H1 (cell line): ENCODE data around the gene PEX16. TPM values are rescaled to one million over a fixed set of nuclear protein-coding genes. Genes with fewer than 3 reads are reported as not detected.

Source experiments
- CTCF ChIA-PET: fragments of 300-600 bp; sonication (Branson Sonifier 250); formaldehyde crosslinking; loops from one replicate; lab custom pipeline; 2021; ENCODE audit not compliant: partially characterized antibody; lab: Charles Lee
- POLR2A ChIA-PET: fragments of 300-600 bp; sonication (Branson Sonifier 250); formaldehyde crosslinking; loops from one replicate; lab custom pipeline; 2021; ENCODE audit warnings: inconsistent platforms; ENCODE audit not compliant: partially characterized antibody; lab: Charles Lee
- DNase-seq, 2 experiments: peaks; one replicate each; pipeline versions ENCODE4 v3.0.0 to v3.0.0-alpha.2; 2010 to 2022; ENCODE audit warnings: low spot score in 2 of 2, low read depth in 1 of 2, mixed read lengths in 1 of 2
- FAIRE-seq: peaks from 2 replicates; lab custom pipeline; 2011; peaks lifted over from hg19 to GRCh38; lab: Jason Lieb, UNC
- H2AFZ ChIP-seq: 2 replicates; pipeline ENCODE4 v1.8.1; 2012; ENCODE audit warnings: low read length, inconsistent platforms
- H2AK5ac ChIP-seq: 2 replicates; pipeline ENCODE4 v1.6.1; 2013; ENCODE audit warnings: low read depth, low read length
- H2BK120ac ChIP-seq: replicated peaks from 2 replicates; pipeline ENCODE3; 2013; ENCODE audit warnings: low read depth, low read length, inconsistent platforms
- H2BK12ac ChIP-seq: 2 replicates; pipeline ENCODE4 v1.6.1; 2013; ENCODE audit warnings: low read depth, low read length
- H2BK15ac ChIP-seq: 2 replicates; pipeline ENCODE4 v1.6.1; 2013; ENCODE audit warnings: low read length
- H2BK20ac ChIP-seq: 2 replicates; pipeline ENCODE4 v1.6.1; 2013; ENCODE audit warnings: low read length
- H2BK5ac ChIP-seq: 2 replicates; pipeline ENCODE4 v1.6.1; 2013; ENCODE audit warnings: low read depth, low read length
- H3K14ac ChIP-seq: 2 replicates; pipeline ENCODE4 v1.6.1; 2013; ENCODE audit warnings: inconsistent platforms; ENCODE audit not compliant: insufficient read length
- H3K18ac ChIP-seq: 2 replicates; pipeline ENCODE4 v1.6.1; 2013; ENCODE audit warnings: low read length; ENCODE audit errors: extremely low read depth
- H3K23ac ChIP-seq: 2 replicates; pipeline ENCODE4 v1.6.1; 2013; ENCODE audit warnings: inconsistent platforms; ENCODE audit not compliant: insufficient read length
- H3K23me2 ChIP-seq: 2 replicates; pipeline ENCODE4 v1.6.1; 2013; ENCODE audit warnings: low read depth, low read length
- H3K27ac ChIP-seq: 2 replicates; pipeline ENCODE4 v1.6.1; 2011; ENCODE audit warnings: low read depth, low read length, inconsistent platforms
- H3K27me3 ChIP-seq, 4 experiments: replicated peaks in 1 of 4; 1 replicate in 1 of 4; 2 replicates in 3 of 4; pipeline versions ENCODE4 v1.6.1 to v1.8.1; 2011 to 2013; ENCODE audit warnings: low read length in 3 of 4, mild to moderate bottlenecking in 3 of 4, inconsistent platforms in 2 of 4, mixed read lengths in 2 of 4, moderate library complexity in 1 of 4; ENCODE audit not compliant: control insufficient read depth in 3 of 4, insufficient read depth in 3 of 4; ENCODE audit errors: extremely low read depth in 1 of 4
- H3K36me3 ChIP-seq, 4 experiments: 2 replicates each; pipeline versions ENCODE4 v1.6.1 to v1.8.1; 2011 to 2013; ENCODE audit warnings: mild to moderate bottlenecking in 4 of 4, low read length in 3 of 4, moderate library complexity in 2 of 4, control low read depth in 1 of 4, inconsistent platforms in 1 of 4; ENCODE audit not compliant: insufficient read depth in 4 of 4, control insufficient read depth in 2 of 4
- H3K4ac ChIP-seq: replicated peaks from 2 replicates; pipeline ENCODE3; 2013; ENCODE audit warnings: low read length, low read depth, mixed read lengths, inconsistent platforms; ENCODE audit not compliant: insufficient read length
- H3K4me1 ChIP-seq, 4 experiments: replicated peaks in 1 of 4; 1 replicate in 1 of 4; 2 replicates in 3 of 4; pipeline versions ENCODE4 v1.6.1 to v1.8.1; 2011 to 2013; ENCODE audit warnings: low read length in 3 of 4, inconsistent platforms in 2 of 4, mixed read lengths in 1 of 4; ENCODE audit not compliant: insufficient read depth in 4 of 4, control insufficient read depth in 3 of 4
- H3K4me2 ChIP-seq, 2 experiments: 2 replicates each; pipeline versions ENCODE4 v1.6.1 to v1.8.1; 2011 to 2013; ENCODE audit warnings: low read depth in 2 of 2, low read length in 2 of 2, control low read depth in 1 of 2, inconsistent platforms in 1 of 2, mild to moderate bottlenecking in 1 of 2; ENCODE audit not compliant: insufficient read depth in 1 of 2
- H3K4me3 ChIP-seq, 4 experiments: fragments of 200-600, 300-600 bp in 1 of 4; sonication (generic), shearing (Covaris generic), sonication (Bioruptor Twin) in 1 of 4; 2 replicates each; pipeline versions ENCODE4 v1.5.1 to v1.8.1; 2011 to 2016; ENCODE audit warnings: low read length in 4 of 4, low read depth in 3 of 4, control low read depth in 2 of 4, inconsistent platforms in 2 of 4, mild to moderate bottlenecking in 2 of 4, mixed read lengths in 1 of 4, moderate library complexity in 1 of 4; ENCODE audit not compliant: insufficient read depth in 2 of 4; ENCODE audit errors: extremely low read depth in 1 of 4
- H3K56ac ChIP-seq: replicated peaks from 2 replicates; pipeline ENCODE3; 2013; ENCODE audit warnings: low read depth, mild to moderate bottlenecking, mixed read lengths, low read length, inconsistent platforms; ENCODE audit not compliant: insufficient read length
- H3K79me1 ChIP-seq: 2 replicates; pipeline ENCODE4 v1.6.1; 2013; ENCODE audit warnings: low read depth, low read length, control low read depth
- H3K79me2 ChIP-seq, 2 experiments: 2 replicates each; pipeline versions ENCODE4 v1.6.1 to v1.8.1; 2012 to 2013; ENCODE audit warnings: low read length in 2 of 2, mild to moderate bottlenecking in 2 of 2, inconsistent platforms in 1 of 2; ENCODE audit not compliant: insufficient read depth in 2 of 2, control insufficient read depth in 1 of 2
- H3K9ac ChIP-seq, 4 experiments: replicated peaks in 1 of 4; 1 replicate in 1 of 4; 2 replicates in 3 of 4; pipeline versions ENCODE4 v1.6.1 to v1.8.1; 2011 to 2013; ENCODE audit warnings: low read depth in 3 of 4, low read length in 3 of 4, control low read depth in 2 of 4, mild to moderate bottlenecking in 2 of 4, moderate library complexity in 2 of 4, inconsistent platforms in 1 of 4; ENCODE audit errors: extremely low read depth in 1 of 4
- H3K9me3 ChIP-seq, 2 experiments: 2 replicates each; pipeline versions ENCODE4 v1.6.1 to v1.8.1; 2012 to 2013; ENCODE audit warnings: mild to moderate bottlenecking in 2 of 2, moderate library complexity in 2 of 2, control low read depth in 1 of 2, inconsistent platforms in 1 of 2, low read depth in 1 of 2, low read length in 1 of 2, mixed read lengths in 1 of 2; ENCODE audit not compliant: insufficient read depth in 2 of 2
- H4K20me1 ChIP-seq, 2 experiments: replicated peaks in 1 of 2; 2 replicates each; pipeline versions ENCODE3 to v1.8.1; 2011 to 2013; ENCODE audit warnings: inconsistent platforms in 2 of 2, low read length in 2 of 2, mild to moderate bottlenecking in 1 of 2; ENCODE audit not compliant: insufficient read depth in 2 of 2, control insufficient read depth in 1 of 2
- H4K5ac ChIP-seq: 2 replicates; pipeline ENCODE4 v1.6.1; 2013; ENCODE audit warnings: low read length, low read depth, mixed read lengths, inconsistent platforms; ENCODE audit not compliant: insufficient read length
- H4K8ac ChIP-seq: 2 replicates; pipeline ENCODE4 v1.8.0; 2013; ENCODE audit warnings: mild to moderate bottlenecking, moderate library complexity, low read length, inconsistent platforms; ENCODE audit not compliant: insufficient read depth; ENCODE audit errors: extremely low read depth
- H4K91ac ChIP-seq: replicated peaks from 2 replicates; pipeline ENCODE3; 2013; ENCODE audit warnings: low read length, mixed read lengths, inconsistent platforms; ENCODE audit not compliant: insufficient read length
- BACH1 ChIP-seq: IDR thresholded peaks from 2 replicates; pipeline ENCODE4 v1.6.1; 2012; ENCODE audit warnings: low read length, improper control_type of control experiment
- BCL11A ChIP-seq, 2 experiments: IDR thresholded peaks; one replicate each; pipeline ENCODE4 v1.6.1; 2011; ENCODE audit warnings: low read depth in 2 of 2, low read length in 2 of 2, mild to moderate bottlenecking in 2 of 2
- BRCA1 ChIP-seq: IDR thresholded peaks from 2 replicates; pipeline ENCODE4 v1.6.1; 2012; ENCODE audit warnings: low read depth, low read length, improper control_type of control experiment
- CHD2 ChIP-seq: IDR thresholded peaks from 2 replicates; pipeline ENCODE4 v1.6.1; 2012; ENCODE audit warnings: low read length, improper control_type of control experiment
- EP300 ChIP-seq, 2 experiments: IDR thresholded peaks; 1 replicate in 1 of 2; 2 replicates in 1 of 2; pipeline ENCODE4 v1.6.1; 2011 to 2012; ENCODE audit warnings: low read depth in 2 of 2, low read length in 2 of 2, mild to moderate bottlenecking in 2 of 2, borderline replicate concordance in 1 of 2, inconsistent platforms in 1 of 2, moderate library complexity in 1 of 2
- HDAC2 ChIP-seq, 2 experiments: fragments of 300-600 bp in 1 of 2; sonication (generic) in 1 of 2; IDR thresholded peaks; 2 replicates each; pipeline ENCODE4 v1.6.1; 2011 to 2012; ENCODE audit warnings: low read depth in 2 of 2, low read length in 2 of 2, mild to moderate bottlenecking in 2 of 2, moderate library complexity in 2 of 2, borderline replicate concordance in 1 of 2, inconsistent platforms in 1 of 2
- JUND ChIP-seq: IDR thresholded peaks from 2 replicates; pipeline ENCODE4 v1.6.1; 2011; ENCODE audit warnings: mild to moderate bottlenecking, improper control_type of control experiment, low read length
- KDM1A ChIP-seq: fragments of 200-600, 300-600 bp; sonication (generic); IDR thresholded peaks from 2 replicates; pipeline ENCODE4 v1.7.1; 2016; ENCODE audit warnings: mild to moderate bottlenecking, low read length, borderline replicate concordance
- NRF1 ChIP-seq: IDR thresholded peaks from 2 replicates; pipeline ENCODE4 v1.6.1; 2011; ENCODE audit warnings: mild to moderate bottlenecking, low read depth, low read length, improper control_type of control experiment
- POU5F1 ChIP-seq: IDR thresholded peaks from 2 replicates; pipeline ENCODE4 v1.6.1; 2011; ENCODE audit warnings: low read depth, mild to moderate bottlenecking, low read length, moderate library complexity
- RBBP5 ChIP-seq: IDR thresholded peaks from 2 replicates; pipeline ENCODE4 v1.7.1; 2012; ENCODE audit warnings: low read depth, mild to moderate bottlenecking, inconsistent platforms, low read length, moderate library complexity, borderline replicate concordance
- SP2 ChIP-seq: IDR thresholded peaks from 2 replicates; pipeline ENCODE4 v1.6.1; 2012; ENCODE audit warnings: mild to moderate bottlenecking, low read length, inconsistent platforms
- TEAD4 ChIP-seq: IDR thresholded peaks from 2 replicates; pipeline ENCODE4 v1.6.1; 2012; ENCODE audit warnings: low read depth, low read length, inconsistent platforms, mixed read lengths
- WGBS, 2 experiments: shearing (Covaris generic) in 1 of 2; methylation state at CpG; one replicate each; pipeline versions ENCODE4 v1.1.6 to v1.1.7; 2013 to 2015; ENCODE audit warnings: low lambda C conversion rate in 2 of 2, mixed read lengths in 2 of 2, inconsistent platforms in 1 of 2, low coverage in 1 of 2, missing lambda C conversion rate in 1 of 2; ENCODE audit not compliant: insufficient replicate concordance in 2 of 2, insufficient coverage in 1 of 2, insufficient read length in 1 of 2; ENCODE audit errors: extremely low coverage in 1 of 2, missing lambda C conversion rate in 1 of 2; 5-methylcytosine and 5-hydroxymethylcytosine counted together
- polyA plus RNA-seq, 7 experiments: library from polyadenylated mRNA; depleted of rRNA in 3 of 7; stranded (reverse) in 5 of 7; unstranded in 2 of 7; fragments of >200 nt in 5 of 7; fragments of 200-250 nt in 2 of 7; gene quantifications; 1 replicate in 5 of 7; 2 replicates in 1 of 7; 4 replicates in 1 of 7; pipeline versions ENCODE4 v1.2.1 to v1.2.3, GENCODE V29; 2011 to 2013; ENCODE audit warnings: missing spikeins in 2 of 7, mixed read lengths in 2 of 7
- total RNA-seq: library from RNA; stranded (reverse); fragmentation: NEBNext Ultra II Directional; extraction: Animal tissue kit (Norgen Biotek cat#: 25700); gene quantifications from 2 replicates; pipeline ENCODE4 v1.2.1, GENCODE V29; 2021
- TF ChIP-seq, protein P1 (sequence below): IDR thresholded peaks from 2 replicates; pipeline ENCODE4 v1.6.1; 2012; ENCODE audit warnings: inconsistent platforms

PEX16 gene
- total and polyA plus RNA-seq, 2 of the 8 experiments (the other 6 are each of a cell fraction or from before 2014, with no cell fraction given): 29.2 to 36.0 TPM

GRCh38 chr11:45941285-45941684 is 23.6 kb upstream of the PEX16 start:
- H3K4me3 ChIP-seq: no peak overlapping the region
- no peak overlapping the region for H3K4me2 ChIP-seq
- DNase-seq (no peak), FAIRE-seq (no peak)
- H3K36me3 ChIP-seq: peaks cover 0 to 24% (median 11%) of the 10 kb centered on the region in 4 experiments; a peak in 5 of 8 replicates
- H2BK15ac ChIP-seq: no peak overlapping the region
- H2AFZ ChIP-seq: no peak overlapping the region
- POLR2A ChIA-PET: interaction anchor here (1.4 to 13.6 kb wide), 2 partner anchors 15 to 18 kb away, joined by 4 to 115 read pairs; partner anchors contain the start of gene LARGE2
- H2BK120ac ChIP-seq: no peak overlapping the region
- H3K27ac ChIP-seq: no peak overlapping the region
- H2BK20ac ChIP-seq: no peak overlapping the region
- WGBS, 2 experiments: 88% methylated on average over 4 of the region's 4 CpGs; no CpG with 5 or more reads in 1 of the 2 experiments
- H4K91ac ChIP-seq: no peak overlapping the region
- no peak overlapping the region for H4K5ac ChIP-seq
- no peaks in the 10 kb centered on the region for H4K20me1 ChIP-seq
- H4K8ac ChIP-seq: no peak overlapping the region
- H3K23me2 ChIP-seq: no peaks in the 10 kb centered on the region
- H3K4me1 ChIP-seq: peaks cover 0 to 5% (median 0%) of the 10 kb centered on the region in 4 experiments; a peak in 1 of 7 replicates
- no peak overlapping the region for H3K56ac ChIP-seq
- CTCF ChIA-PET: interaction anchor here (0.6 to 1.2 kb wide), 3 partner anchors 14 to 178 kb away, joined by 3 to 6 read pairs (median 6); no protein-coding TSS in a partner anchor
- H3K27me3 ChIP-seq: no peaks in the 10 kb centered on the region
- no peak overlapping the region for H3K14ac ChIP-seq
- H3K23ac ChIP-seq: no peak overlapping the region
- H3K79me1 ChIP-seq: no peaks in the 10 kb centered on the region
- no peak overlapping the region for H2BK5ac ChIP-seq
- no peak overlapping the region for H2BK12ac ChIP-seq
- H3K79me2 ChIP-seq: no peaks in the 10 kb centered on the region
- H3K4ac ChIP-seq: no peak overlapping the region
- no peak overlapping the region for H3K18ac ChIP-seq
- no peak overlapping the region for H2AK5ac ChIP-seq
- H3K9me3 ChIP-seq: no peaks in the 10 kb centered on the region
- no peak overlapping the region for H3K9ac ChIP-seq
- TF ChIP-seq RBBP5 (no peak), HDAC2 (IDR thresholded peaks at IDR 0.05; ENCODE audit: borderline replicate concordance in 1 of 2, low read depth in 2 of 2, low read length in 2 of 2) (no peak), SP2 (no peak), JUND (no peak), POU5F1 (no peak), TEAD4 (no peak), BACH1 (no peak), EP300 (IDR thresholded peaks at IDR 0.05; ENCODE audit: borderline replicate concordance in 1 of 2, low read depth in 2 of 2, low read length in 2 of 2) (no peak), NRF1 (no peak), CHD2 (no peak), BRCA1 (no peak), KDM1A (no peak), BCL11A (IDR thresholded peaks at IDR 0.05; ENCODE audit: low read depth in 2 of 2, low read length in 2 of 2) (no peak)
- TF ChIP-seq, protein P1, sequence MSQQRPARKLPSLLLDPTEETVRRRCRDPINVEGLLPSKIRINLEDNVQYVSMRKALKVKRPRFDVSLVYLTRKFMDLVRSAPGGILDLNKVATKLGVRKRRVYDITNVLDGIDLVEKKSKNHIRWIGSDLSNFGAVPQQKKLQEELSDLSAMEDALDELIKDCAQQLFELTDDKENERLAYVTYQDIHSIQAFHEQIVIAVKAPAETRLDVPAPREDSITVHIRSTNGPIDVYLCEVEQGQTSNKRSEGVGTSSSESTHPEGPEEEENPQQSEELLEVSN: no peak
